ENCODE results near the gene ZNF76. TPM values are rescaled to one million over a fixed set of nuclear protein-coding genes. Genes with fewer than 3 reads are reported as not detected.

The ZNF76 gene
- total and polyA plus RNA-seq, 2 of the 13 experiments (the other 11 are each of a cell fraction or from before 2014, with no cell fraction given) = 13.2 to 26.4 TPM

DNA sequence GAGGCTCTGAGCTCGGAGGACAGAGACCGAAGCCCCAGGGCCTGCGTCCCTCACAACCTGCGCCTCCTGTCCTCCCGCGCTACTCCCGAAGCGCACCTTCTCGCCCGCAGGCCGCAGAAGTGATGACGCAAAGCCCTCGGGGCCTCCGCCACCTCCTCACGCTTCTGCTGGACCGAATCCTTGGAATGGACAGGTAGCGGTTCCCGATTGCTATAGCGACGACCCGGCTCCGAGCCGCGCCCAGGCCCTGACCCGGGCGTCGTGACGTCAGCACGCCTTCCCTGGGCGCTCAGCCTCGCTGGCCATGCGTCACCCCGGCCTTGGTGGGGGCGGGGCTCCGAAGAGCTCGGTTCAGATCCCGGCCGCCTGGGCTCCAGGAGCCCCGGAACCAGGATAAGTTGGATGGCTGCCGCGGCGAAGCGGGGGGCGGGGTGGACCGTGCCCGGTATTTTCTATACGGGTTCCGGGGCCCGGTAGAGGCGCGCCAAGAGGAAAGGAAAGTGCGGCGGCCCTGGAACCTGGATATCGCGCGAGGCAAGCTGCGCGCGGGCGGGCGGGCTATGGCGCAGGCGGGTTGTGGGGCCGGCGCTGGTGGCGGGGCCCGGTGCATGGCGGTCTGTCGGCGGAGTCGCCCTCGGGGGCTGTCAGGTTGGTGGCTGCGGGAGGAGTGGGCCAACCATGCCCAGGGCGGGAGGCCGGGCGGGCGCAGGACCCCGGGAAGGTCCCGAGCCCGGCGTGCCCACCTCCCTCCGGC is at the start of gene ZNF76 (continued):
- TF ChIP-seq, protein P1, sequence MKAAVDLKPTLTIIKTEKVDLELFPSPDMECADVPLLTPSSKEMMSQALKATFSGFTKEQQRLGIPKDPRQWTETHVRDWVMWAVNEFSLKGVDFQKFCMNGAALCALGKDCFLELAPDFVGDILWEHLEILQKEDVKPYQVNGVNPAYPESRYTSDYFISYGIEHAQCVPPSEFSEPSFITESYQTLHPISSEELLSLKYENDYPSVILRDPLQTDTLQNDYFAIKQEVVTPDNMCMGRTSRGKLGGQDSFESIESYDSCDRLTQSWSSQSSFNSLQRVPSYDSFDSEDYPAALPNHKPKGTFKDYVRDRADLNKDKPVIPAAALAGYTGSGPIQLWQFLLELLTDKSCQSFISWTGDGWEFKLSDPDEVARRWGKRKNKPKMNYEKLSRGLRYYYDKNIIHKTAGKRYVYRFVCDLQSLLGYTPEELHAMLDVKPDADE (CRISPR knock-in tag; IDR thresholded peaks at IDR 0.05) = peak; percentile 82; the same call in 1 of the 2 replicates
- TF ChIP-seq, protein P2, sequence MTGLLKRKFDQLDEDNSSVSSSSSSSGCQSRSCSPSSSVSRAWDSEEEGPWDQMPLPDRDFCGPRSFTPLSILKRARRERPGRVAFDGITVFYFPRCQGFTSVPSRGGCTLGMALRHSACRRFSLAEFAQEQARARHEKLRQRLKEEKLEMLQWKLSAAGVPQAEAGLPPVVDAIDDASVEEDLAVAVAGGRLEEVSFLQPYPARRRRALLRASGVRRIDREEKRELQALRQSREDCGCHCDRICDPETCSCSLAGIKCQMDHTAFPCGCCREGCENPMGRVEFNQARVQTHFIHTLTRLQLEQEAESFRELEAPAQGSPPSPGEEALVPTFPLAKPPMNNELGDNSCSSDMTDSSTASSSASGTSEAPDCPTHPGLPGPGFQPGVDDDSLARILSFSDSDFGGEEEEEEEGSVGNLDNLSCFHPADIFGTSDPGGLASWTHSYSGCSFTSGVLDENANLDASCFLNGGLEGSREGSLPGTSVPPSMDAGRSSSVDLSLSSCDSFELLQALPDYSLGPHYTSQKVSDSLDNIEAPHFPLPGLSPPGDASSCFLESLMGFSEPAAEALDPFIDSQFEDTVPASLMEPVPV (CRISPR knock-in tag; IDR thresholded peaks at IDR 0.05) = peak; percentile 99
- TF ChIP-seq ZNF282 (IDR thresholded peaks at IDR 0.05; ENCODE audit: partially characterized antibody) (no peak), WIZ (CRISPR knock-in tag; IDR thresholded peaks at IDR 0.05) (peak; percentile 89; the same call in 1 of the 2 replicates), SMYD3 (CRISPR knock-in tag; IDR thresholded peaks at IDR 0.05) (peak; percentile 98), SNAPC2 (CRISPR knock-in tag; IDR thresholded peaks at IDR 0.05) (peak; percentile 94), PITX1 (CRISPR knock-in tag; IDR thresholded peaks at IDR 0.05) (peak; percentile 89), JDP2 (CRISPR knock-in tag; IDR thresholded peaks at IDR 0.05; ENCODE audit: borderline replicate concordance) (peak; percentile 84; the same call in 1 of the 2 replicates), SIX1 (CRISPR knock-in tag; IDR thresholded peaks at IDR 0.05; ENCODE audit: borderline replicate concordance) (peak; percentile 53; the same call in 1 of the 2 replicates), SRSF4 (IDR thresholded peaks at IDR 0.05; ENCODE audit: low read depth, low read length, poor library complexity, severe bottlenecking) (no peak), ISL2 (CRISPR knock-in tag; IDR thresholded peaks at IDR 0.05) (peak; percentile 92), XRCC5 (optimal IDR thresholded peaks at IDR 0.05; ENCODE audit: low read length) (peak; percentile 100), PHF5A (CRISPR knock-in tag; IDR thresholded peaks at IDR 0.05; ENCODE audit: low read depth, unreplicated experiment) (peak; percentile 47), THYN1 (CRISPR knock-in tag; IDR thresholded peaks at IDR 0.05; ENCODE audit: borderline replicate concordance, low read depth) (peak; percentile 97; the same call in 1 of the 2 replicates), HDAC6 (IDR thresholded peaks at IDR 0.05; ENCODE audit: low read depth, low read length) (no peak), FOXA3 (CRISPR knock-in tag; IDR thresholded peaks at IDR 0.05) (peak; percentile 73), SAFB2 (CRISPR knock-in tag; IDR thresholded peaks at IDR 0.05; ENCODE audit: borderline replicate concordance, low read depth) (peak; percentile 74), ZNF549 (CRISPR knock-in tag; IDR thresholded peaks at IDR 0.05) (no peak), ZNF713 (CRISPR knock-in tag; IDR thresholded peaks at IDR 0.05) (peak; percentile 42; the same call in 1 of the 2 replicates), ZKSCAN8 (CRISPR knock-in tag; IDR thresholded peaks at IDR 0.05; ENCODE audit: borderline replicate concordance) (peak; percentile 59; the same call in 1 of the 2 replicates), ZNF660 (CRISPR knock-in tag; IDR thresholded peaks at IDR 0.05; ENCODE audit: borderline replicate concordance, low read depth) (no peak)
- TF ChIP-seq, protein P3, sequence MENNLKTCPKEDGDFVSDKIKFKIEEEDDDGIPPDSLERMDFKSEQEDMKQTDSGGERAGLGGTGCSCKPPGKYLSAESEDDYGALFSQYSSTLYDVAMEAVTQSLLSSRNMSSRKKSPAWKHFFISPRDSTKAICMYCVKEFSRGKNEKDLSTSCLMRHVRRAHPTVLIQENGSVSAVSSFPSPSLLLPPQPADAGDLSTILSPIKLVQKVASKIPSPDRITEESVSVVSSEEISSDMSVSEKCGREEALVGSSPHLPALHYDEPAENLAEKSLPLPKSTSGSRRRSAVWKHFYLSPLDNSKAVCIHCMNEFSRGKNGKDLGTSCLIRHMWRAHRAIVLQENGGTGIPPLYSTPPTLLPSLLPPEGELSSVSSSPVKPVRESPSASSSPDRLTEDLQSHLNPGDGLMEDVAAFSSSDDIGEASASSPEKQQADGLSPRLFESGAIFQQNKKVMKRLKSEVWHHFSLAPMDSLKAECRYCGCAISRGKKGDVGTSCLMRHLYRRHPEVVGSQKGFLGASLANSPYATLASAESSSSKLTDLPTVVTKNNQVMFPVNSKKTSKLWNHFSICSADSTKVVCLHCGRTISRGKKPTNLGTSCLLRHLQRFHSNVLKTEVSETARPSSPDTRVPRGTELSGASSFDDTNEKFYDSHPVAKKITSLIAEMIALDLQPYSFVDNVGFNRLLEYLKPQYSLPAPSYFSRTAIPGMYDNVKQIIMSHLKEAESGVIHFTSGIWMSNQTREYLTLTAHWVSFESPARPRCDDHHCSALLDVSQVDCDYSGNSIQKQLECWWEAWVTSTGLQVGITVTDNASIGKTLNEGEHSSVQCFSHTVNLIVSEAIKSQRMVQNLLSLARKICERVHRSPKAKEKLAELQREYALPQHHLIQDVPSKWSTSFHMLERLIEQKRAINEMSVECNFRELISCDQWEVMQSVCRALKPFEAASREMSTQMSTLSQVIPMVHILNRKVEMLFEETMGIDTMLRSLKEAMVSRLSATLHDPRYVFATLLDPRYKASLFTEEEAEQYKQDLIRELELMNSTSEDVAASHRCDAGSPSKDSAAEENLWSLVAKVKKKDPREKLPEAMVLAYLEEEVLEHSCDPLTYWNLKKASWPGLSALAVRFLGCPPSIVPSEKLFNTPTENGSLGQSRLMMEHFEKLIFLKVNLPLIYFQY (CRISPR knock-in tag; IDR thresholded peaks at IDR 0.05; ENCODE audit: borderline replicate concordance) = peak; percentile 96
- TF ChIP-seq, protein P4, sequence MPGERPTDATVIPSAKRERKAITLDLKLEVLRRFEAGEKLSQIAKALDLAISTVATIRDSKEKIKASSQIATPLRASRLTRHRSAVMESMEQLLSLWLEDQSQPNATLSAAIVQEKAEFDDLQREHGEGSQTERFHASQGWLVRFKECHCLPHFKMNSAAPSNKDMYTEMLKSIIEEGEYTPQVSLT (CRISPR knock-in tag; IDR thresholded peaks at IDR 0.05; ENCODE audit: borderline replicate concordance, low read depth) = 0 out of 2 replicates have a peak, but pooled peaks have one; percentile 42
